NCI-H2196 treated with DMSO at 0.1 percent for 48 hours (cell line): ENCODE measurements around the gene ZNF23.

Experiments
- DNase-seq: peaks from one replicate; lab custom pipeline; 2025; ENCODE audit not compliant: unreplicated experiment; lab: John Stamatoyannopoulos, UW

ZNF23 gene

GRCh38 chr16:71399801-71400563 lies 62.1 kb downstream of the ZNF23 start:
- DNase-seq = no peak
